ENCODE measurements around the gene EXOC3L4.
A peak's percentile ranks its signal among the peaks of the same experiment; 100 is the strongest.
"Not testable (repeated sequence)": the region's sequence is repeated elsewhere in the genome, so short reads cannot be mapped to it uniquely, and the experiment has no call there.

The EXOC3L4 gene

DNA sequence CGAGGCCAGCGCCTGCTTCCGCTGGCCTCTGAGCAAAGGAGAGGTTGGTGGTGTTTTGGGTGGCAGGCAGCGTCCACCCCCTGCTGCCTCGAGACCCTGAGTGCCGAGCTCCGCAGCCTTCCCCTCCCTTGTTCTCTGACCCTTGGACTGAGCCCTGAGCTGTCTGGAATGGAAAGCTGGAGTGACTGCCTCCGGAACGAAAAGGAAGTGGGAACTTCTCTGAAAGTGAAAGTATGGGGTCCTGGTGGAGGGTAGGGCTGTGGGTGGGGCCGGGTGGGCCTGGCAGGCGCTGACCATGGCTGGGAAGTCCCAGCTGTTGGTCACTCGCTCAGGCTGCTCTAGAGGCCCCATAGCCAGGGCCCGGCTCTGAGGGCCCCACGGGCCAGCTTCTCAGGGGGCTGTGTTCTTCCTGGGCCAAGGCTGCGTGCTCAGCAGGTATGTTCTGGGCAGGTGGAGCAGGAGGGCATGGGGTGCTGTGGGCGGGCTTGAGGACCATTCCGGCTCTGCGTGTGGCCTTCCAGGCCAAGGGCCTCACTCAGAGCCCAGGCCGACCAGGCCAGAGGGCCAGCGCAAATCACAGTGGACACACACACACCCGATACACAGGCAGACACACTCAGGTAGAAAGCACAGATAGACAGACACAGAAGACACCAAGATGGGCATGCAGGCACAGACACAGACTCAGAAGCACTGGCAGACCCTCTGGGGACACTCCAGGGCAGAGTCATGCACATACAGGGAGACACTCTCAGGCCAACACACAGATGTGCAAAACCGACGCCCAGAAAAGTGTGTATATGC is at the start of gene EXOC3L4:
Gene EXOC3L4, plus strand, starts transcription at position 320 of the 804 bp plus-strand sequence. CDS start 5,495 bp downstream, outside the sequence.
- no peak for TF ChIP-seq CTCF (conservative IDR thresholded peaks at IDR 0.05; ENCODE audit: low read depth, low read length)
- H3K4me3 ChIP-seq (ENCODE audit: low read length) = no peak within 1 kb of the TSS
- no peak for DNase-seq (ENCODE audit: low read depth)

- TF ChIP-seq CTCF (conservative IDR thresholded peaks at IDR 0.05; ENCODE audit: low read depth, low read length) = no peak
- DNase-seq (ENCODE audit: low read depth) = no peak
- H3K4me3 ChIP-seq (ENCODE audit: low read length) = no peak overlapping the region
Measured at GRCh38 chr14:103045371-103045869, 49.1 kb upstream of the EXOC3L4 start.

DNA sequence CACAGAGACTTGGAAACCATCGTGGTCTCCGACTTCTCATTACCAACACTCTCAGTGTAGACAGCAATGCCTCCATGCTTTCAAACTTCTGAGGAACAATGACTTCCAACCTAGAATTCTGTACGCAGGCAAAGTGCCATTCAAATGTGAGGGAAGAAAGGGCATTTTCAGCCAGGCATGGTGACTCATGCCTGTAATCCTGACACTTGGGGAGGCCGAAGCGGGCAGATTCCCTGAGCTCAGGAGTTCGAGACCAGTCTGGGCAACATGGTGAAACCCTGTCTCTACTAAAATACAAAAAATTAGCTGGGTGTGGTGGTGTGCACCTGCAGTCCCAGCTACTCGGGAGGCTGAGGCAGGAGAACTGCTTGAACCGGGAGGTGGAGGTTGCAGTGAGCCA is 47.1 kb upstream of the EXOC3L4 start:
- DNase-seq (ENCODE audit: low read depth); H3K4me3 ChIP-seq (ENCODE audit: low read length): not testable (repeated sequence)

DNA sequence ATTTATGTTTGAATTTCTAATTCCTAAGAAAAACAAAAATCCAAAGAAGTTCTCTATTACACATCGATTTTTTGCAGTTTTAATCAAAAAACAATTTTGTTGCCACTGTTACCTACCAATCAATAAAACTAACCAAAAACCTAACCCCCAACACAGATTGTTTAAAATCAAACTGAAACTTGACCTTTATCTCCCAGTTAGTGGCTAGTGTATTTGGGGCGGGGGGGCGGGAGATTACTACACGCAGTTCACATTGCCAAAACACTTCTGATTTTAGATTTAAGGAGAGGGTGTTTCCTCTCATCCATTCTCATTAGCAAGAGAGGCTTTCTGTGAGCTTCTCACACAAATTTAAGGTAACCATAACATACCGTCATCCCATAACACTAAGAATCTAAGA is 43.6 kb upstream of the EXOC3L4 start:
- DNase-seq (ENCODE audit: low read depth) = no peak

GRCh38 chr14:103052407-103052806 is 42.1 kb upstream of the EXOC3L4 start:
- DNase-seq (ENCODE audit: low read depth) = no peak
- TF ChIP-seq CTCF (conservative IDR thresholded peaks at IDR 0.05; ENCODE audit: low read depth, low read length) = no peak
- H3K4me3 ChIP-seq (ENCODE audit: low read length) = no peak overlapping the region

More for the DNA sequence above, 43.6 kb upstream of the EXOC3L4 start:
- TF ChIP-seq CTCF (conservative IDR thresholded peaks at IDR 0.05; ENCODE audit: low read depth, low read length) = no peak
- no peak overlapping the region for H3K4me3 ChIP-seq (ENCODE audit: low read length)

DNA sequence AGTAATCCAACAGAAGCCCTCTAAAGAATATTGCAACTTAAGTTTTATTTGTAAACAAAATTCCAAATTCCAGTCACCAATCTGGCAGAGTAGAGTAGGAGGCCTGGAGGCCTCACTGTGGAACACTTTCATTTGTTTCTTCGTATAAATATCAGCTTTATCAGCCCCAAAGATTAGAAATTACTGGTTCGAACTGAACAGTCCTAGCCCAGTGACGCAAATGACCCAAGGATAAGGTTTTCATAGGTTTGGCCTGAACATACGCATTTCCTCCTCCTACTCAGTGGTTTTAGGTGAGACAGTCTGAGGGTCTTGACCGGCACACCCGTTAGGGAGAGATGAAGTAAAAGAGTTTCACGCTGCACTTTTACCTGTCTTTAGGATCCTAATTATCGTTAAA is 38.8 kb upstream of the EXOC3L4 start:
- no peak for DNase-seq (ENCODE audit: low read depth)
- H3K4me3 ChIP-seq (ENCODE audit: low read length) = peak overlapping the region; percentile 65
- TF ChIP-seq CTCF (conservative IDR thresholded peaks at IDR 0.05; ENCODE audit: low read depth, low read length) = no peak

- TF ChIP-seq CTCF (conservative IDR thresholded peaks at IDR 0.05; ENCODE audit: low read depth, low read length) = no peak
- no peak for DNase-seq (ENCODE audit: low read depth)
- H3K4me3 ChIP-seq (ENCODE audit: low read length) = peak overlapping the region; percentile 65
Measured at GRCh38 chr14:103056322-103057027, 38.0 kb upstream of the EXOC3L4 start.
